ENCODE data around the gene RHOBTB3.

Gene RHOBTB3

GRCh38 chr5:95723632-95724369 lies 7.3 kb upstream of the RHOBTB3 start:
- no peak for ATAC-seq (ENCODE audit: low read depth)
- Mint-ChIP-seq H3K4me3 (no peak overlapping the region), H3K36me3 (no peaks in the 10 kb centered on the region), H3K9me3 (no peaks in the 10 kb centered on the region), H3K4me1 (peaks cover 6% of the 10 kb centered on the region), H3K27ac (no peak overlapping the region), H3K27me3 (no peaks in the 10 kb centered on the region)
- DNase-seq (ENCODE audit: low spot score in 2 of 2): no peak

GRCh38 chr5:95725071-95725820 lies 5.9 kb upstream of the RHOBTB3 start:
- no peak overlapping the region for H3K27ac Mint-ChIP-seq
- no peaks in the 10 kb centered on the region for H3K36me3 Mint-ChIP-seq
- DNase-seq (ENCODE audit: low spot score in 2 of 2) (no peak), ATAC-seq (ENCODE audit: low read depth) (no peak)
- no peaks in the 10 kb centered on the region for H3K27me3 Mint-ChIP-seq
- no peaks in the 10 kb centered on the region for H3K9me3 Mint-ChIP-seq
- H3K4me3 Mint-ChIP-seq: no peak overlapping the region
- H3K4me1 Mint-ChIP-seq: peaks cover 8% of the 10 kb centered on the region

- Mint-ChIP-seq H3K4me3 (no peak overlapping the region), H3K27ac (no peak overlapping the region), H3K36me3 (no peaks in the 10 kb centered on the region), H3K27me3 (no peaks in the 10 kb centered on the region), H3K9me3 (no peaks in the 10 kb centered on the region), H3K4me1 (peaks cover 13% of the 10 kb centered on the region)
- no peak for ATAC-seq (ENCODE audit: low read depth)
- DNase-seq (ENCODE audit: low spot score in 2 of 2): no peak
These were observed 5.0 kb upstream of the RHOBTB3 start for GRCh38 chr5:95725937-95726810.

GRCh38 chr5:95726811-95727763 lies 4.0 kb upstream of the RHOBTB3 start:
- Mint-ChIP-seq H3K4me3 (no peak overlapping the region), H3K4me1 (peaks cover 18% of the 10 kb centered on the region), H3K27me3 (no peaks in the 10 kb centered on the region), H3K36me3 (no peaks in the 10 kb centered on the region), H3K9me3 (no peaks in the 10 kb centered on the region), H3K27ac (no peak overlapping the region)
- no peak for DNase-seq (ENCODE audit: low spot score in 2 of 2)
- no peak for ATAC-seq (ENCODE audit: low read depth)

- Mint-ChIP-seq H3K27me3 (no peaks in the 10 kb centered on the region), H3K36me3 (no peaks in the 10 kb centered on the region), H3K4me3 (no peak overlapping the region), H3K9me3 (no peaks in the 10 kb centered on the region), H3K27ac (no peak overlapping the region), H3K4me1 (peaks cover 20% of the 10 kb centered on the region)
- ATAC-seq (ENCODE audit: low read depth) (peak; percentile 37), DNase-seq (ENCODE audit: low spot score in 2 of 2) (no peak)
These were observed 3.4 kb upstream of the RHOBTB3 start for GRCh38 chr5:95727764-95728191.

- no peak for DNase-seq (ENCODE audit: low spot score in 2 of 2)
- Mint-ChIP-seq H3K4me3 (no peak overlapping the region), H3K4me1 (peaks cover 20% of the 10 kb centered on the region), H3K36me3 (no peaks in the 10 kb centered on the region), H3K27ac (peak overlapping the region; percentile 2), H3K9me3 (no peaks in the 10 kb centered on the region), H3K27me3 (no peaks in the 10 kb centered on the region)
- no peak for ATAC-seq (ENCODE audit: low read depth)
These were observed 2.5 kb upstream of the RHOBTB3 start for GRCh38 chr5:95728494-95729114.

- H3K4me3 Mint-ChIP-seq: peak overlapping the region; percentile 88
- no peaks in the 10 kb centered on the region for H3K27me3 Mint-ChIP-seq
- no peaks in the 10 kb centered on the region for H3K36me3 Mint-ChIP-seq
- DNase-seq (ENCODE audit: low spot score in 2 of 2) (no peak), ATAC-seq (ENCODE audit: low read depth) (no peak)
- no peaks in the 10 kb centered on the region for H3K9me3 Mint-ChIP-seq
- H3K4me1 Mint-ChIP-seq: peaks cover 20% of the 10 kb centered on the region
- no peak overlapping the region for H3K27ac Mint-ChIP-seq
These were observed 1.8 kb upstream of the RHOBTB3 start for GRCh38 chr5:95729115-95730010.

- peaks cover 20% of the 10 kb centered on the region for H3K4me1 Mint-ChIP-seq
- H3K4me3 Mint-ChIP-seq: peak overlapping the region; percentile 88
- no peaks in the 10 kb centered on the region for H3K27me3 Mint-ChIP-seq
- H3K9me3 Mint-ChIP-seq: no peaks in the 10 kb centered on the region
- ATAC-seq (ENCODE audit: low read depth) (no peak), DNase-seq (ENCODE audit: low spot score in 2 of 2) (no peak)
- peak overlapping the region; percentile 39 for H3K27ac Mint-ChIP-seq
- no peaks in the 10 kb centered on the region for H3K36me3 Mint-ChIP-seq
These were observed 980 bp upstream of the RHOBTB3 start for GRCh38 chr5:95730011-95730700.

GRCh38 chr5:95731571-95732554 lies 727 bp downstream of the RHOBTB3 start:
- DNase-seq (ENCODE audit: low spot score in 2 of 2) (peak in 1 of 2 donors; percentile 44), ATAC-seq (ENCODE audit: low read depth) (peak; percentile 3)
- no peaks in the 10 kb centered on the region for H3K36me3 Mint-ChIP-seq
- peak overlapping the region; percentile 88 for H3K4me3 Mint-ChIP-seq
- no peaks in the 10 kb centered on the region for H3K27me3 Mint-ChIP-seq
- peaks cover 20% of the 10 kb centered on the region for H3K4me1 Mint-ChIP-seq
- H3K9me3 Mint-ChIP-seq: no peaks in the 10 kb centered on the region
- peak overlapping the region; percentile 55 for H3K27ac Mint-ChIP-seq

GRCh38 chr5:95733107-95733665 lies 2.0 kb downstream of the RHOBTB3 start:
- peaks cover 21% of the 10 kb centered on the region for H3K4me1 Mint-ChIP-seq
- H3K27me3 Mint-ChIP-seq: no peaks in the 10 kb centered on the region
- H3K4me3 Mint-ChIP-seq: no peak overlapping the region
- DNase-seq (ENCODE audit: low spot score in 2 of 2) (no peak), ATAC-seq (ENCODE audit: low read depth) (no peak)
- H3K9me3 Mint-ChIP-seq: no peaks in the 10 kb centered on the region
- no peaks in the 10 kb centered on the region for H3K36me3 Mint-ChIP-seq
- no peak overlapping the region for H3K27ac Mint-ChIP-seq

- Mint-ChIP-seq H3K4me1 (peaks cover 26% of the 10 kb centered on the region), H3K27ac (no peak overlapping the region), H3K27me3 (no peaks in the 10 kb centered on the region), H3K4me3 (no peak overlapping the region), H3K36me3 (no peaks in the 10 kb centered on the region), H3K9me3 (peaks cover 1% of the 10 kb centered on the region)
- ATAC-seq (ENCODE audit: low read depth): no peak
- no peak for DNase-seq (ENCODE audit: low spot score in 2 of 2)
These were observed 3.1 kb downstream of the RHOBTB3 start for GRCh38 chr5:95734187-95734586.

Data from memory B cell (primary cell).